Measurements from ENCODE around the gene SERPINE2.

GRCh38 chr2:224085811-224086210 is 46.7 kb upstream of the SERPINE2 start:
- TF ChIP-seq POLR2AphosphoS5 (IDR thresholded peaks at IDR 0.05) (no peak), CTCF (IDR thresholded peaks at IDR 0.05 in 8 of 11, conservative IDR thresholded peaks at IDR 0.05 in 3 of 11) (no peak), POLR2A (IDR thresholded peaks at IDR 0.05) (no peak)
